B cell (primary cell): ENCODE measurements around the gene SPEM3. TPM values are rescaled to one million over a fixed set of nuclear protein-coding genes. Genes with fewer than 3 reads are reported as not detected.

ENCODE experiments used
- ATAC-seq: fragments of 200-7000 bp; cut with Tn5 transposase; one replicate; pipeline ENCODE4 v1.10.0; 2021; ENCODE audit warnings: low read depth, mild to moderate bottlenecking, moderate number of reproducible peaks, moderate library complexity
- CTCF ChIA-PET: fragments of 350-600 bp; sonication (Branson Sonifier 250); formaldehyde crosslinking; loops from one replicate; lab custom pipeline; 2021; ENCODE audit warnings: antibody characterized with exemption, inconsistent platforms; lab: Charles Lee
- POLR2A ChIA-PET: fragments of 350-600 bp; sonication (Branson Sonifier 250); formaldehyde crosslinking; loops from one replicate; lab custom pipeline; 2021; ENCODE audit warnings: antibody characterized with exemption; lab: Charles Lee
- DNase-seq: peaks from one replicate; pipeline ENCODE4 v3.0.0; 2013
- H2AFZ ChIP-seq: 2 replicates; pipeline ENCODE4 v1.6.1; 2012; ENCODE audit warnings: mild to moderate bottlenecking, low read depth, low read length; ENCODE audit not compliant: insufficient read depth, poor library complexity, severe bottlenecking
- H3K27ac ChIP-seq, 2 donors: 1 replicate in 1 of 2; 2 replicates in 1 of 2; pipeline ENCODE4 v1.5.1; 2012 to 2013; ENCODE audit warnings: low read length in 2 of 2, mild to moderate bottlenecking in 2 of 2, moderate library complexity in 1 of 2
- H3K27me3 ChIP-seq, 4 experiments: fragments of 200-600 bp in 1 of 4; sonication (generic) in 1 of 4; replicated peaks in 1 of 4; 1 replicate in 2 of 4; 2 replicates in 2 of 4; pipeline versions ENCODE4 v1.6.1 to v1.7.0; 2013 to 2016; ENCODE audit warnings: low read length in 3 of 4, mild to moderate bottlenecking in 2 of 4, mixed read lengths in 1 of 4, moderate library complexity in 1 of 4; ENCODE audit not compliant: insufficient read depth in 4 of 4, control insufficient read depth in 3 of 4; ENCODE audit errors: control extremely low read depth in 1 of 4
- H3K36me3 ChIP-seq, 2 experiments: replicated peaks in 1 of 2; 1 replicate in 1 of 2; 2 replicates in 1 of 2; pipeline versions ENCODE4 v1.6.1 to v1.7.1; 2013; ENCODE audit warnings: low read length in 1 of 2; ENCODE audit not compliant: insufficient read depth in 2 of 2, control insufficient read depth in 1 of 2; ENCODE audit errors: control extremely low read depth in 1 of 2, extremely low read depth in 1 of 2
- H3K4me1 ChIP-seq, 2 donors: fragments of 200-600 bp in 1 of 2; sonication (generic) in 1 of 2; 1 replicate in 1 of 2; 2 replicates in 1 of 2; pipeline versions ENCODE4 v1.5.1 to v1.6.1; 2013 to 2017; ENCODE audit warnings: low read length in 2 of 2; ENCODE audit not compliant: control insufficient read depth in 2 of 2, insufficient read depth in 2 of 2
- H3K4me2 ChIP-seq: replicated peaks from 2 replicates; pipeline ENCODE3; 2012; ENCODE audit warnings: mild to moderate bottlenecking, low read depth, low read length; ENCODE audit not compliant: poor library complexity, severe bottlenecking
- H3K4me3 ChIP-seq, 5 experiments: fragments of 200-600 bp in 1 of 5; sonication (generic) in 1 of 5; 1 replicate in 3 of 5; 2 replicates in 2 of 5; pipeline versions ENCODE4 v1.5.1 to v1.7.0; 2011 to 2016; ENCODE audit warnings: low read length in 4 of 5, mild to moderate bottlenecking in 4 of 5, low read depth in 2 of 5, control low read depth in 1 of 5, moderate library complexity in 1 of 5; ENCODE audit not compliant: insufficient read depth in 1 of 5; ENCODE audit errors: control extremely low read depth in 1 of 5, extremely low read depth in 1 of 5
- H3K79me2 ChIP-seq: fragments of 200-600 bp; sonication (generic); one replicate; pipeline ENCODE4 v1.6.0; 2016; ENCODE audit warnings: low read length; ENCODE audit not compliant: control insufficient read depth, insufficient read depth
- H3K9ac ChIP-seq: fragments of 200-600 bp; sonication (generic); 2 replicates; pipeline ENCODE4 v1.6.1; 2017; ENCODE audit warnings: mild to moderate bottlenecking, low read length, moderate library complexity
- H3K9me3 ChIP-seq, 3 donors: one replicate each; pipeline versions ENCODE4 v1.6.1 to v1.7.1; 2013; ENCODE audit warnings: low read length in 2 of 3; ENCODE audit not compliant: control insufficient read depth in 2 of 3, insufficient read depth in 1 of 3; ENCODE audit errors: control extremely low read depth in 1 of 3
- H4K20me1 ChIP-seq: 2 replicates; pipeline ENCODE4 v1.6.0; 2012; ENCODE audit warnings: mild to moderate bottlenecking, low read length; ENCODE audit not compliant: insufficient read depth, control insufficient read depth, poor library complexity, severe bottlenecking
- H3K27ac Mint-ChIP-seq: one replicate; pipeline ENCODE4 v1.8.0; 2021; ENCODE audit warnings: mixed read lengths
- H3K27me3 Mint-ChIP-seq: one replicate; pipeline ENCODE4 v1.8.0; 2021; ENCODE audit warnings: mixed read lengths
- H3K4me1 Mint-ChIP-seq: one replicate; pipeline ENCODE4 v1.8.0; 2021; ENCODE audit warnings: mixed read lengths
- H3K4me3 Mint-ChIP-seq: one replicate; pipeline ENCODE4 v1.8.0; 2021; ENCODE audit warnings: mixed read lengths
- H3K9me3 Mint-ChIP-seq: one replicate; pipeline ENCODE4 v1.8.0; 2022; ENCODE audit warnings: mixed read lengths; ENCODE audit not compliant: insufficient read depth
- CTCF ChIP-seq: fragments of 200-600 bp; IDR thresholded peaks from one replicate; pipeline ENCODE4 v1.8.0; 2022; ENCODE audit warnings: antibody characterized with exemption, mild to moderate bottlenecking
- EZH2 ChIP-seq: IDR thresholded peaks from 2 replicates; pipeline ENCODE4 v1.6.1; 2012; ENCODE audit warnings: borderline replicate concordance, low read depth, mild to moderate bottlenecking, moderate library complexity, low read length; ENCODE audit not compliant: insufficient read depth, poor library complexity, severe bottlenecking
- WGBS: methylation state at CpG from one replicate; pipeline ENCODE4 v1.1.5; 2013; ENCODE audit warnings: missing lambda C conversion rate; ENCODE audit not compliant: insufficient coverage; 5-methylcytosine and 5-hydroxymethylcytosine counted together
- intact Hi-C: fragments of 100-400 bp; cut with micrococcal nuclease; formaldehyde crosslinking; loops from one replicate; pipeline ENCODE4 v1.10.0; 2022
- polyA plus RNA-seq: library from polyadenylated mRNA; depleted of rRNA; stranded (reverse); fragments of >200 nt; gene quantifications from 2 replicates; pipeline ENCODE4 v1.2.3, GENCODE V29; 2012
- total RNA-seq, 2 donors: library from RNA; stranded (reverse); fragments of 120-200 nt in 1 of 2; gene quantifications; 1 replicate in 1 of 2; 2 replicates in 1 of 2; pipeline versions ENCODE4 v1.2.3 to v1.2.4, GENCODE V29; 2013 to 2022

The SPEM3 gene
- total and polyA plus RNA-seq, 2 donors (not counting 1 experiment from before 2014, with no cell fraction given), result not detected

- peaks cover 96% of the 10 kb centered on the region for H3K79me2 ChIP-seq
- CTCF ChIA-PET, result interaction anchor here (0.9 to 2.2 kb wide), 6 partner anchors 8 to 123 kb away, joined by 3 to 8 read pairs (median 5); partner anchors contain the start of gene TMEM102
- H3K4me3 ChIP-seq, result peak overlapping the region; percentile 52 to 88 (median 79)
- Mint-ChIP-seq H3K27ac (peak overlapping the region; percentile 93), H3K4me1 (peaks cover 66% of the 10 kb centered on the region), H3K27me3 (no peaks in the 10 kb centered on the region), H3K9me3 (no peaks in the 10 kb centered on the region), H3K4me3 (peak overlapping the region; percentile 96)
- peak overlapping the region; percentile 66 for H2AFZ ChIP-seq
- H3K9ac ChIP-seq, result peak overlapping the region; percentile 98
- 29% methylated on average over 40 of the region's 40 CpGs for WGBS
- POLR2A ChIA-PET, result interaction anchor here (0.6 to 1.5 kb wide), 8 partner anchors 8 to 105 kb away, joined by 3 to 12 read pairs (median 4); partner anchors contain the start of genes CD68, MPDU1 and TMEM256
- H3K27ac ChIP-seq, result peak overlapping the region; percentile 75 to 95
- H3K4me1 ChIP-seq, result peaks cover 31 to 53% of the 10 kb centered on the region in 2 donors
- H3K4me2 ChIP-seq, result peak overlapping the region; percentile 93
- H3K36me3 ChIP-seq, result no peaks in the 10 kb centered on the region
- TF ChIP-seq EZH2, result no peak
- no peak for TF ChIP-seq CTCF
- peaks cover 49% of the 10 kb centered on the region for H4K20me1 ChIP-seq
- DNase-seq, result peak; percentile 79
- no peaks in the 10 kb centered on the region for H3K27me3 ChIP-seq
- no peaks in the 10 kb centered on the region for H3K9me3 ChIP-seq
- intact Hi-C loops, result loop anchor here (1.0 kb wide), 1 partner anchor 23 kb away; no protein-coding TSS in a partner anchor
- peak; percentile 11 for ATAC-seq
Observed at GRCh38 chr17:7478276-7479212, 49.9 kb downstream of the SPEM3 start.
